ENCODE data around the gene C4orf51.

DNA sequence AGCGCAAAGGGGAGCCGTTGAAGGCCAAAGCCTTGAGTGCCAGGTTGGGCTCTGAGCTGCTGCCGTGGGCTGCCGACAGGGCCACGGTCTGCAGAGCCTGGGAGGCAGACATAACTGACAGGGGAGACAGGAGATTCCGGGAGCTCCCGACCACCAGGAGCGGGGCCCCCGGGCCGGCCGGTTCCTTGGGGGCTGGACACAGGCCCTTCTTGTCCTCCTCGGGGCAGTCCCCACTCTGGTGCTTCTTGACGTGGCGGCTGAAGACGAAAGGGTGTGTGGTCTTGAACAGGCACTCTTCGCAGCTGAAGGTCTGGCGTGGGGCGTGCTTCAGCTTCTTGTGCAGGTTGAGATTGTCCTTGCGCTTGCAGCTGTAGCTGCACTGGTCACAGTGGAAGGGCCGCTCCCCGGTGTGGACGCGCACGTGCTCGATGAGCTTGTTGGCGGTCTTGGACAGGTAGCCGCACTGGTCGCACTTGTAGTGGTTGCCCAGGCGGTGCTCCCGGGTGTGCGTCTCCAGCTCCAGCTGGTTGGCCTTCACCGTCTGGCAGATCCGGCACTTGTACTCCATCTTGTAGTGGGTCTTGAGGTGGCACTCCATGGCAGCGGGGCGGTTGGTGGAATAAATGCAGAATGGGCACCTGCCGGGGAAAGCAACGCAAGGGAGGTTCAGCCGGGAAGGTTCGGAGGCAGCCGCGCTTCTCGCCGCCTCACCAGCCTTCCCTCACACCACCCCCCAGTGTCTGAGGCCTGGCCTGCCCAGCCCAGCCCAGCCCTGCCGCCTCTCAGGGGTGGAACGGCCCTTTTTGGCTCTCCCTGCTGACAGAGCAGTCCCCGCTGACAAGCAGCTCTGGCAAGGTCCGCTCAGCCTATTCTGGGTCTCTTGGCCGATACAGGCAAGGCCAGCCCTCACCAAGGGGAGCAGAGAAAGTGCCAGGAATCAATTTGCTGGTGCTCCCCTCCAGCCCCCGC is 81.3 kb downstream of the C4orf51 start:
- no peak for TF ChIP-seq CTCF (conservative IDR thresholded peaks at IDR 0.05; ENCODE audit: low read depth, low read length)
- no peak for TF ChIP-seq POLR2A (IDR thresholded peaks at IDR 0.05; ENCODE audit: low read depth, low read length)
- TF ChIP-seq RAD21 (IDR thresholded peaks at IDR 0.05; ENCODE audit: low read length): no peak
- TF ChIP-seq, protein P1, sequence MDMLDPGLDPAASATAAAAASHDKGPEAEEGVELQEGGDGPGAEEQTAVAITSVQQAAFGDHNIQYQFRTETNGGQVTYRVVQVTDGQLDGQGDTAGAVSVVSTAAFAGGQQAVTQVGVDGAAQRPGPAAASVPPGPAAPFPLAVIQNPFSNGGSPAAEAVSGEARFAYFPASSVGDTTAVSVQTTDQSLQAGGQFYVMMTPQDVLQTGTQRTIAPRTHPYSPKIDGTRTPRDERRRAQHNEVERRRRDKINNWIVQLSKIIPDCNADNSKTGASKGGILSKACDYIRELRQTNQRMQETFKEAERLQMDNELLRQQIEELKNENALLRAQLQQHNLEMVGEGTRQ (IDR thresholded peaks at IDR 0.05; ENCODE audit: low read depth, low read length): no peak
- TF ChIP-seq MXI1 (IDR thresholded peaks at IDR 0.05; ENCODE audit: borderline replicate concordance, low read depth, low read length): no peak
- no peak for TF ChIP-seq SMC3 (IDR thresholded peaks at IDR 0.05; ENCODE audit: low read depth, low read length)
- no peak for TF ChIP-seq MAFK (IDR thresholded peaks at IDR 0.05; ENCODE audit: low read depth, low read length)
- TF ChIP-seq BHLHE40 (IDR thresholded peaks at IDR 0.05; ENCODE audit: low read depth, low read length): no peak
- TF ChIP-seq MAZ (IDR thresholded peaks at IDR 0.05; ENCODE audit: borderline replicate concordance, low read depth, low read length): no peak
- TF ChIP-seq CHD1 (IDR thresholded peaks at IDR 0.05; ENCODE audit: low read depth, low read length): no peak
- TF ChIP-seq CEBPB (IDR thresholded peaks at IDR 0.05; ENCODE audit: low read depth, low read length): no peak
- no peak for TF ChIP-seq ELK1 (IDR thresholded peaks at IDR 0.05; ENCODE audit: borderline replicate concordance, low read depth, low read length)
- TF ChIP-seq RCOR1 (IDR thresholded peaks at IDR 0.05; ENCODE audit: insufficient replicate concordance, low read length): no peak
